ENCODE measurements around the gene CST3. TPM values are rescaled to one million over a fixed set of nuclear protein-coding genes. Genes with fewer than 3 reads are reported as not detected.

Gene CST3
- total and polyA plus RNA-seq, 2 of the 8 experiments (the other 6 are each of a cell fraction or from before 2014, with no cell fraction given) = 53.2 to 184 TPM

- Histone ChIP-seq H3K56ac (replicated peaks; ENCODE audit: insufficient read length, low read depth, low read length) (no peak overlapping the region), H3K23me2 (ENCODE audit: low read depth, low read length) (no peaks in the 10 kb centered on the region), H2BK12ac (ENCODE audit: low read depth, low read length) (no peak overlapping the region), H3K9me3 (ENCODE audit: insufficient read depth in 2 of 2, low read depth in 1 of 2, low read length in 1 of 2) (no peaks in the 10 kb centered on the region), H4K8ac (ENCODE audit: extremely low read depth, insufficient read depth, low read length) (no peak overlapping the region), H2BK5ac (ENCODE audit: low read depth, low read length) (no peak overlapping the region), H3K4ac (replicated peaks; ENCODE audit: insufficient read length, low read depth, low read length) (no peak overlapping the region), H2BK20ac (ENCODE audit: low read length) (no peak overlapping the region), H4K91ac (replicated peaks; ENCODE audit: insufficient read length, low read length) (no peak overlapping the region), H4K20me1 (replicated peaks in 1 of 2; ENCODE audit: control insufficient read depth in 1 of 2, insufficient read depth in 2 of 2, low read length in 2 of 2) (no peaks in the 10 kb centered on the region), H2BK15ac (ENCODE audit: low read length) (no peak overlapping the region), H3K79me1 (ENCODE audit: low read depth, low read length) (no peaks in the 10 kb centered on the region), H3K9ac (replicated peaks in 1 of 4; ENCODE audit: extremely low read depth in 1 of 4, low read depth in 3 of 4, low read length in 3 of 4) (no peak overlapping the region), H3K18ac (ENCODE audit: extremely low read depth, low read length) (no peak overlapping the region), H3K14ac (ENCODE audit: insufficient read length) (no peak overlapping the region), H3K27ac (ENCODE audit: low read depth, low read length) (no peak overlapping the region), H3K4me1 (replicated peaks in 1 of 4; ENCODE audit: control insufficient read depth in 3 of 4, insufficient read depth in 4 of 4, low read length in 3 of 4) (no peaks in the 10 kb centered on the region), H2AFZ (ENCODE audit: low read length) (no peak overlapping the region), H3K4me2 (ENCODE audit: insufficient read depth in 1 of 2, low read depth in 2 of 2, low read length in 2 of 2) (no peak overlapping the region), H3K23ac (ENCODE audit: insufficient read length) (no peak overlapping the region), H4K5ac (ENCODE audit: insufficient read length, low read depth, low read length) (no peak overlapping the region), H3K4me3 (ENCODE audit: extremely low read depth in 1 of 4, insufficient read depth in 2 of 4, low read depth in 3 of 4, low read length in 4 of 4) (no peak overlapping the region), H3K79me2 (ENCODE audit: control insufficient read depth in 1 of 2, insufficient read depth in 2 of 2, low read length in 2 of 2) (no peaks in the 10 kb centered on the region), H2AK5ac (ENCODE audit: low read depth, low read length) (no peak overlapping the region), H3K27me3 (replicated peaks in 1 of 4; ENCODE audit: control insufficient read depth in 3 of 4, extremely low read depth in 1 of 4, insufficient read depth in 3 of 4, low read length in 3 of 4) (no peaks in the 10 kb centered on the region), H3K36me3 (ENCODE audit: control insufficient read depth in 2 of 4, insufficient read depth in 4 of 4, low read length in 3 of 4) (no peaks in the 10 kb centered on the region), H2BK120ac (replicated peaks; ENCODE audit: low read depth, low read length) (no peak overlapping the region)
- no peak for DNase-seq (ENCODE audit: low read depth in 1 of 2, low spot score in 2 of 2)
- FAIRE-seq = no peak
- ChIA-PET POLR2A (ENCODE audit: partially characterized antibody) (no interaction called here), CTCF (ENCODE audit: partially characterized antibody) (interaction anchor here (1.4 to 2.0 kb wide), 2 partner anchors 13 to 15 kb away, joined by 4 to 7 read pairs; no protein-coding TSS in a partner anchor)
- TF ChIP-seq MAX (IDR thresholded peaks at IDR 0.05) (no peak), TAF1 (IDR thresholded peaks at IDR 0.05; ENCODE audit: low read depth, low read length) (no peak), HDAC6 (IDR thresholded peaks at IDR 0.05; ENCODE audit: low read depth, low read length) (no peak), JUN (IDR thresholded peaks at IDR 0.05; ENCODE audit: low read depth, low read length) (no peak), EP300 (IDR thresholded peaks at IDR 0.05; ENCODE audit: borderline replicate concordance in 1 of 2, low read depth in 2 of 2, low read length in 2 of 2) (no peak), FOSL1 (IDR thresholded peaks at IDR 0.05; ENCODE audit: insufficient read depth, low read depth, low read length) (no peak), BACH1 (IDR thresholded peaks at IDR 0.05; ENCODE audit: low read length) (no peak), SP2 (IDR thresholded peaks at IDR 0.05; ENCODE audit: low read length) (no peak)
- 95% methylated on average over 2 of the region's 2 CpGs; no CpG with 5 or more reads in 1 of the 2 experiments for WGBS, 2 experiments (ENCODE audit: extremely low coverage in 1 of 2, insufficient coverage in 1 of 2, insufficient read length in 1 of 2, insufficient replicate concordance in 2 of 2, low coverage in 1 of 2, low lambda C conversion rate in 2 of 2, missing lambda C conversion rate in 1 of 2)
These were observed 45.5 kb upstream of the CST3 start for GRCh38 chr20:23683281-23683680.

Data from H1 (cell line).